WTC11 (cell line): ENCODE results near the gene SART3. TPM values are rescaled to one million over a fixed set of nuclear protein-coding genes. Genes with fewer than 3 reads are reported as not detected.

Experiments
- ATAC-seq: fragments of 200-7000 bp; cut with Tn5 transposase; 2 replicates; pipeline ENCODE4 v1.10.0; 2021; ENCODE audit warnings: mild to moderate bottlenecking, moderate library complexity
- CTCF ChIA-PET: fragments of 300-600 bp; sonication (Branson Sonifier 250); formaldehyde crosslinking; loops from one replicate; lab custom pipeline; 2021; ENCODE audit warnings: antibody characterized with exemption; lab: Charles Lee
- POLR2A ChIA-PET: fragments of 350-600 bp; sonication (Branson Sonifier 250); formaldehyde crosslinking; loops from one replicate; lab custom pipeline; 2021; ENCODE audit warnings: antibody characterized with exemption; lab: Charles Lee
- DNase-seq: peaks from one replicate; pipeline ENCODE4 v3.0.0; 2021; ENCODE audit warnings: low spot score
- H3K27ac Mint-ChIP-seq: 2 replicates; pipeline ENCODE4 v1.8.0; 2021; ENCODE audit warnings: mixed read lengths
- H3K27me3 Mint-ChIP-seq: 2 replicates; pipeline ENCODE4 v1.8.0; 2021; ENCODE audit warnings: low read depth, mild to moderate bottlenecking, moderate library complexity, mixed read lengths
- H3K36me3 Mint-ChIP-seq: 2 replicates; pipeline ENCODE4 v1.8.0; 2021; ENCODE audit warnings: mixed read lengths
- H3K4me1 Mint-ChIP-seq: 2 replicates; pipeline ENCODE4 v1.8.0; 2022; ENCODE audit warnings: mixed read lengths
- H3K4me3 Mint-ChIP-seq: 2 replicates; pipeline ENCODE4 v1.8.0; 2021; ENCODE audit warnings: mild to moderate bottlenecking, moderate library complexity, mixed read lengths
- H3K9me3 Mint-ChIP-seq: 2 replicates; pipeline ENCODE4 v1.8.0; 2021; ENCODE audit warnings: mixed read lengths
- ARID4B ChIP-seq: sonication (generic); formaldehyde crosslinking; IDR thresholded peaks from 2 replicates; pipeline ENCODE4 v1.8.0; 2023; ENCODE audit warnings: missing genetic modification reagents, mild to moderate bottlenecking, borderline replicate concordance
- CDX4 ChIP-seq: fragments of 250-450 bp; sonication (Bioruptor Pico); IDR thresholded peaks from 2 replicates; pipeline ENCODE4 v1.9.0; 2021; ENCODE audit warnings: moderate library complexity, mild to moderate bottlenecking, inconsistent platforms, borderline replicate concordance
- CREM ChIP-seq: sonication (generic); formaldehyde crosslinking; IDR thresholded peaks from 2 replicates; pipeline ENCODE4 v1.8.1; 2022; ENCODE audit warnings: mild to moderate bottlenecking, missing genetic modification reagents, moderate library complexity
- E2F1 ChIP-seq: sonication (generic); formaldehyde crosslinking; IDR thresholded peaks from 2 replicates; pipeline ENCODE4 v1.8.0; 2022; ENCODE audit warnings: mild to moderate bottlenecking, missing genetic modification reagents
- E2F5 ChIP-seq: sonication (generic); formaldehyde crosslinking; IDR thresholded peaks from 2 replicates; pipeline ENCODE4 v1.8.1; 2022; ENCODE audit warnings: mild to moderate bottlenecking, moderate library complexity, missing genetic modification reagents
- FOXP4 ChIP-seq: sonication (generic); formaldehyde crosslinking; IDR thresholded peaks from 2 replicates; pipeline ENCODE4 v1.8.0; 2022; ENCODE audit warnings: mild to moderate bottlenecking, missing genetic modification reagents
- HMGA2 ChIP-seq: fragments of 250-450 bp; sonication (Bioruptor Pico); IDR thresholded peaks from 2 replicates; pipeline ENCODE4 v1.4.0; 2021; ENCODE audit warnings: mild to moderate bottlenecking, moderate library complexity
- IRF2 ChIP-seq: sonication (generic); formaldehyde crosslinking; IDR thresholded peaks from 2 replicates; pipeline ENCODE4 v1.8.0; 2022; ENCODE audit warnings: low read depth, missing genetic modification reagents, borderline replicate concordance
- NFATC4 ChIP-seq: fragments of 250-450 bp; sonication (Bioruptor Pico); IDR thresholded peaks from 2 replicates; pipeline ENCODE4 v1.9.0; 2021; ENCODE audit warnings: mild to moderate bottlenecking
- RORB ChIP-seq: fragments of 250-450 bp; sonication (Bioruptor Pico); IDR thresholded peaks from 2 replicates; pipeline ENCODE4 v1.9.0; 2021; ENCODE audit warnings: mild to moderate bottlenecking
- STAT6 ChIP-seq: sonication (generic); formaldehyde crosslinking; conservative IDR thresholded peaks from 2 replicates; pipeline ENCODE4 v1.8.1; 2023; ENCODE audit warnings: mild to moderate bottlenecking, low read depth, missing genetic modification reagents, moderate library complexity
- ZNF121 ChIP-seq: sonication (generic); formaldehyde crosslinking; IDR thresholded peaks from 2 replicates; pipeline ENCODE4 v1.8.0; 2023; ENCODE audit warnings: missing genetic modification reagents
- ZNF423 ChIP-seq: fragments of 250-450 bp; sonication (Bioruptor Pico); IDR thresholded peaks from 2 replicates; pipeline ENCODE4 v2.1.2; 2022; ENCODE audit warnings: mild to moderate bottlenecking, moderate library complexity
- total RNA-seq: library from RNA; stranded (reverse); gene quantifications from 3 replicates; pipeline ENCODE4 v1.2.3, GENCODE V29; 2021

The SART3 gene
- total RNA-seq, 1 experiment from 2014 or later, result 91.2 TPM

GRCh38 chr12:108578813-108579212 lies 17.8 kb upstream of the SART3 start:
- Mint-ChIP-seq H3K27ac (no peak overlapping the region), H3K4me3 (no peak overlapping the region), H3K4me1 (no peaks in the 10 kb centered on the region), H3K27me3 (no peaks in the 10 kb centered on the region), H3K9me3 (peaks cover 23% of the 10 kb centered on the region), H3K36me3 (no peaks in the 10 kb centered on the region)
- no peak for TF ChIP-seq FOXP4 (CRISPR knock-in tag)
- TF ChIP-seq E2F5 (CRISPR knock-in tag), result no peak
- no peak for TF ChIP-seq ZNF121 (CRISPR knock-in tag)
- ChIA-PET CTCF (no interaction called here), POLR2A (no interaction called here)
- ATAC-seq (no peak), DNase-seq (no peak)

- POLR2A ChIA-PET, result no interaction called here
Measured at GRCh38 chr12:108578264-108578663, 17.3 kb upstream of the SART3 start.

GRCh38 chr12:108577458-108577857 lies 16.5 kb upstream of the SART3 start:
- no peak for ATAC-seq
- POLR2A ChIA-PET, result no interaction called here
- Mint-ChIP-seq H3K9me3 (peaks cover 23% of the 10 kb centered on the region), H3K4me3 (no peak overlapping the region), H3K27me3 (no peaks in the 10 kb centered on the region), H3K36me3 (no peaks in the 10 kb centered on the region), H3K4me1 (no peaks in the 10 kb centered on the region), H3K27ac (no peak overlapping the region)
- CTCF ChIA-PET, result interaction anchor here (1.3 kb wide), 1 partner anchor 12 kb away, joined by 3 read pairs; no protein-coding TSS in a partner anchor
- no peak for DNase-seq
- TF ChIP-seq E2F1 (CRISPR knock-in tag), result no peak
- no peak for TF ChIP-seq ZNF423 (CRISPR knock-in tag)
- no peak for TF ChIP-seq STAT6 (CRISPR knock-in tag)
- TF ChIP-seq IRF2, result no peak

More at GRCh38 chr12:108578264-108578663, 17.3 kb upstream of the SART3 start:
- Mint-ChIP-seq H3K27ac (no peak overlapping the region), H3K9me3 (peaks cover 23% of the 10 kb centered on the region), H3K27me3 (no peaks in the 10 kb centered on the region), H3K4me1 (no peaks in the 10 kb centered on the region), H3K36me3 (no peaks in the 10 kb centered on the region), H3K4me3 (no peak overlapping the region)
- CTCF ChIA-PET, result no interaction called here
- no peak for ATAC-seq
- TF ChIP-seq CREM (CRISPR knock-in tag) (no peak), NFATC4 (no peak), ARID4B (CRISPR knock-in tag) (no peak), RORB (no peak), CDX4 (CRISPR knock-in tag) (no peak), HMGA2 (CRISPR knock-in tag) (no peak)
- DNase-seq, result no peak
